ENCODE results near the gene P2RX6.
A peak's percentile ranks its signal among the peaks of the same experiment; 100 is the strongest.
"Not testable (repeated sequence)": the region's sequence is repeated elsewhere in the genome, so short reads cannot be mapped to it uniquely, and the experiment has no call there.

Gene P2RX6

DNA sequence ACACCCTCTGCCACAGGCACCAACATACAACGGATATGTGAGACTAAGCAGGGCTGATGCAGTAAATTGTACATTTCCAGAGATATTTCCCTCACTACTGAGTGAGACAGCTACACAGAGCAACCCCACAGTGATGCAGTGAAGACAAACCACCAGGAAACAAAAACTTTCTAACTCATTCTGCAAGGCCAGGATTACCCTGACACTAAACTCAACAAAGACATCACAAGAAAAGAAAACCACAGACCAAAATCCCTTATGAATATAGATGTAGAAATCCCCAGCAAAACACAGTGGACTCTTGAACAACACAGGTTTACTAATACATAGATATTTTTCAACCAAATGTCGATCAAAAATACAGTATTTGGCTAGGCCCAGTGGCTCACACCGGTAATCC is 18.9 kb downstream of the P2RX6 start:
- no peak for DNase-seq

DNA sequence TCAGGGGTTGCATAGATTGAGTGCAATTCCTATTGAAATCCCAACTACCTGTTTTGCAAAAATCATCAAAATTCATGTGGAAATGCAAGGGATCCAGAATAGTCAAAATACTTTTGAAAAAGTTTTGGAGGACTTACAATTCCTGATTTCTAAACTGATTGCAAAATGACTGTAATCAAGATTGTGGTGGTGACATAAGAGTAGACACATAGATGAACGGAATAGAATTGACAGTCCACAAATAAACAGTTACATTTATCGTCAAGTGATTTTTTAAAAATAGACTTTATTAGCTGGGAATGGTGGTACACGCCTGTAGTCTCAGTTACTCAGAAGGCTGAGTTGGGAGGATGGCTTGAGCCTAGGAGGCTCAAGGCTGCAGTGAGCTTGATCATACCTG is 20.0 kb downstream of the P2RX6 start:
- DNase-seq: no peak

DNA sequence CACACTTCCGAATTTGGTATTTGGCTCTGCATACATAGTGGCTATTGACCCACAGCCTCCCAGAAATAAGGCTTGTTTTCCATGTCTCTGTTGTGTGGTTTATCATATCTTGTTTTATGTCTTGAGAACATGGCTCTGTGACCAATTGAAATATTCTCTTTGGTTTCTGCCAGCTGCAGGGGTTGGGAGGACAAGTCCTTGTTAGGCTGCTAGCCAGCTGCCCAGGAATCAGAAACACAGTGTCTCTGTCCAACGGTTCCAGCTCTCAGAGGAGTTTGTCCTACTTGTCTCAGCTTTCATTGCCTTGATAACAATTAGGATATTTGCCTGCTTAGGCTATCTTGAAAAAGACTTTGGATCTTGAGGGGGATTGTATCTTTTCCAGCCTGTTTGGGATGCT is 23.4 kb downstream of the P2RX6 start:
- no peak for DNase-seq

DNA sequence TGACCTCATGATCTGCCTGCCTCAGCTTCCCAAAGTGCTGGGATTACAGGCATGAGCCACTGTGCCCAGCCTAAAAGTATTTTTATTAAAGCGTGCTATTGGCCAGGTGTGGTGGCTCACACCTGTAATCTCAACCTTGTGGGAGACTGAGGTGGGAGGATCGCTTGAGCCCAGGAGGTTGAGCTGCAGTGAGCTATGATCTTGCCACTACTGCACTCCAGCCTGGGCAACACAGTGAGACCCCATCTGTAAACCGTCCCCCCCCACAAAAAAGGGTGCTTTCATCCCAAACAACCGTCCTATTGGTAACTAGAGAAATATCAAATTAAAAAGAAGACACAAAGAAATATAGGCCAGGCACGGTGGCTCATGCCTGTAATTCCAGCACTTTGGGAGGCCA is 24.2 kb downstream of the P2RX6 start:
- not testable (repeated sequence) for DNase-seq

DNA sequence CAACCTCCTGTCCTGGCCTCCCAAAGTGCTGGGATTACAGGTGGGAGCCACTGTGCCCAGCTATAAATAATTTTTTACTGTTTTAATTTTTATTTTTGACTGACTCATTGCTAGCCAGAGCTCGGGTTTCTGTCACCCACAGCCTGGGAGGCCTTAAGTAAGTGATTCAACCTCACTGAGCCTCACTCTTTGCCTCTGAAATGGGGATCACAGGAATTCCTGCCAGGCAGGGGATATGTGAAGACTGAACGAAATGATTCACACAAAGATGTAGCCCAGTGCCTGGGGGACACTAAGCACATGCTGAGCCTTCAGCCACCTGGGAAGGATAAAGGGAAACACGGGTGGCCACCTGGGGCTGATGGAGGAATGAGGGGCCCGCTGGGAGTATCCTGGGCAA is 27.0 kb downstream of the P2RX6 start:
- no peak for DNase-seq

DNA sequence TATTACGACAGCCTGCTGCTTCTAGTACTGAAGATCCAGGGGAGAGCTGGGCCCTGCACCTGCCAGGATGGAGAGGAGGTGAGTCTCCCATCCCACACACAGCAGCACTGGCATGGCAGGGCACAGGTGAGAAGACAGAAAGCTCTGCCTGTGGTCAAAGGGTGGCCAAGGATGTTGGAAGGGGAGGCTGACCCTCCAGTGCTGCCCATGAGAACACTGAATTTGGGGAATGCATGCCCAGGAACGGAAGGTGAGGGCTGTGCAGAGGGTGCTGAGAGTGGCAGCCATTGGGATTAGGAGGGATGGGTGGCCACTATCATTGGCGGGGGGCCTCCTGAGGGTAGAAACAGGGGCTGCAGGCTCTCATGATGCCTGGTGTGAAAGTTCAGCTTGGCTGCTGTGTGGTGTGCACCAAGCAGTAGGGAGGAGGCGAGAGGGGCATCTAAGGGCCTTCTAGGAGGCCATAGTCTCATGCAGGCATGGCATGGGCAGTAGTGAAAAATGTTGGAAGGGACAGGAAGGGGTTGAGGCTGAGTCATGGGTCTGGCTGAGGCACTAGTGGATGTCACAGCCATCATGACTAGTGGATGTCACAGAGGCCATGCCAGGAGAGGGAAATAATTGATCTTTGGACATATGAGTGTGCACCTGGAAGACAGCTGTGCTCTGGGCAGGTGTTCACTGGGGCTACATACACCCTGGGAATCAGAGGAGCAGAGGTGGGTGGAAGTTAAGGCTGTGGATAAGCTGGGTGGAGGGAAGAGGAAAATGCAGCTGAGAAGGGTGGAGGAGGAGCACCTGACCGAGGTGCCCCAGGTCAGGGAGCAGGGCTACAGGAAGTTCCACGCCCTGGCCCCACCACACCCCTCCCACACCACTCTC is 28.3 kb downstream of the P2RX6 start:
- no peak for DNase-seq

DNA sequence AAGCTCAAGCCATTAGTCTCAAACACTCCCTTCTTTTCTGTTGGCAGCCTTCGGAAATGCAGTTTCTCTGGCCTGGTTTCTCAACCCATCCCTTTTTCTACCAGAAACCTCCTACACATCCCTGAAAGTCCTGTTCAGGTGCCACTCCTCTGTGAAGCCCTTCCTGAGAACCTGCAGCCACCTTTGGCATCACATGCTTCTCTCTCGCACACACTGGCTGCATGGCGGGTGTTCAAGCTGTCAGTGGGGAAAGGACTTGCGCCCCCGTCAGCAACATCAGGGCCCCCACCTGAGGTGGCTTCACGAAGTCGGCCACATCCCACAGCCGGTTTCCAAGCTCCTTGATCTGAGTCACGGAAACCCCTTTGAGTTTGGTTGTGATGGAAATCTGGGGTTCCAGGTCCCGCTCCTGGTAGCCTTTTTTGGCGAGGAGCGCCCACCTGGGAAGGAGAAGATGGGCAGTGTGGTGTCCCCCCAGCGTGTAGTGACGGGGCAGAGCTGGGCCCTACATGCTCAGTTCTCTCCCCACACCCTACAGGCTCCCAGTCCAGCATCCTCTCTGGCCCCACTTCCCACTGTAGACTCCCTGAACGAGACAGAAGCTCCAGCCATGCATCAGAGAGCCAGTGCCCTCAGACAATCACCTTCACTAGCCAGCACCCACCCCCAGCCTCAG is 29.0 kb downstream of the P2RX6 start:
- DNase-seq: no peak

DNA sequence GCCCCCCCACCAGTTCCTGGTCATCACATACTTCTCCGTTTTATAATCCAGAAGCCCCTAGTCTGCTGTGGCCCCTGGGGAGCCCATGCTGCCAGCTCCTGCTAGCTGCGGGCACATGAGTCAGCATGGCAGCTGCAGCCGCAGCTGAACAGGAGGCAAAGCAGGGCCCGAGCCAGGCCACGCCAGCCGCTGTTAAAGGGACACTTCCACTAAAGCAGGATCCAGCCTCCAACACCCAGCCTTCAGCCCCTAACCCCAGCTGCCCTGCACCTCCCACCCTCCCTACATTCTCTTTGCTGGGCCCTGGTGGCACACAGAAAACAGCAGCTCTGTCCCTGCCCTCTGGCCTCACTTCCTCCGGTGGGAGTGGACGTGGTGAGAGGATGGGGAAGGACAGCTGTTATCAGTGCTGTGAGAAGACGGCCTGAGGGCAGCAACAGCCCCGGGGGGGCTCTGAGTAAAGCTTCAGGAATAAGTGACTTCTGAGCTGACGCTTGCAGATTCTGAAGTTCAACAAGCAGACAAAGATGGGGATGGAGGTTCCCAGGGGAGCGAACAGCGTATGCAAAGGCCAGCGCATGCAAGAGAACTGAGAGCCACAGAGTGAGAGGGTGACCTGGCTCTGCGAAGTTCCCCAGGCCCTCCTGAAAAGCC is 30.1 kb downstream of the P2RX6 start:
- DNase-seq: no peak

DNA sequence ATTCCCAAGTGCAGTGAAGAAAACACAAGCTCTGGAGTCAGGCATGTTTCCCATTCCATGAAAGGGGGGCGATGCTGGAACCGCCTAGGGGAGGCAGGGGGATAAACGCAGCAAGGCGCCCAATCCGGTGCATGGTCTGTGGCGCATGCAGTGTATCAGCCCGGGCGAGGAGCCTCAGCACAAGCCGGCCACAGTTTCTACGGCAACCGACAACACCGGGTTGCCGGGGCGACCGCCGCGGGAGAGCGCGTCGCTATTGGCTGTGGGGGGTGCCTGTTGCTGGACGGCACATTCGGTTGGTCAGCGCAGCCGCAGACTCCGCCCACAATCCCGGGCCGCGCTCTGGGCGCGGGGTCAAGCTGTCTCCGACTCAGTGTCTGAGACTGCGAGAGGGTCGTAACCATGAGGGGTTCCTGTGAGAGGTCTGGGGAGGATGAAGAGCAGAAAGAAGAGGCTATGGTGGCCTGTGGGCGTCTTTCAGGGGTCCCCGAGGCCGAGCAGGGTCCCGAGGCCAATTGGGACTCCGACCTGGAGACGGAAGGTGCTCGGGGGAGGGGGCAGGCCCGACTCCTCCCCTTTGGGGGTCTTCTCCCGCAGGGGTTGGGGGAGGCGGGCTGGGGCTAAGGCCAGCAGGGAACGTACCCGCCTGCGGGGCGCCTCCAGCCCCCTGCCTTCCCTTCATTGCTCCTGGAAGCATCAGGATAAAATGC is 30.8 kb downstream of the P2RX6 start, which contains the start of gene LRRC74B:
LRRC74B (plus strand) TSS at position 362 of the 710 bp plus-strand sequence; CDS start at position 403, 41 bp downstream.
- DNase-seq: peak; percentile 62

DNA sequence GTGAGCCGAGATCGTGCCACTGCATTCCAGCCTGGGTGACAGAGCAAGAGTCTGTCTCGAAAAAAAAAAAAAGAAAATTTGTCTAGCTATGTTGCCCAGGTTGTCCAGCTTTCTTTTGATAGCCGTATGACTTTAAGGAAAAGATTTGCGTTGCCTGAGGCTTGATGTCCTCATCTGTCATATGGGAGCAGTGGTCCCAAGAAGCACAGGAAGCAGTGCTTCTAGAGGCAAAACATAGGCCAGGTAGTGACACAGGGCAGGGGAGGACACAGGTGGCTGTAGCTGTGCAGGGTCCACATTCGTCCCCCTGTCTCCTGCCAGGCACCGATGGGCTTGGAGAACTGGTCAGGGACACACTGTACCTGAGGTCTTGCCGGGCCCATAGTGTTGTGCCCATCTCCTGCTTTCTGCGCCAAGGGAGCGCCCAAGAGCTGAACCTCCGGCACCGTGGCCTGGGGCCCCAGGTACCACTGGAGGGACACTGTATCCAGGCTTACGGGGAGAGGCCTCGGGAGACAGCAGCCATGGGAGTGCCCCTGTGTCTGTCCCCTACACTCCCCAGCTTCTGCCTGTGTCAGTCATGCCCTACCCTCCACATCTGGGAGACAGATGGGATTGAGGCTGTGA is 32.2 kb downstream of the P2RX6 start:
- no peak for DNase-seq

DNA sequence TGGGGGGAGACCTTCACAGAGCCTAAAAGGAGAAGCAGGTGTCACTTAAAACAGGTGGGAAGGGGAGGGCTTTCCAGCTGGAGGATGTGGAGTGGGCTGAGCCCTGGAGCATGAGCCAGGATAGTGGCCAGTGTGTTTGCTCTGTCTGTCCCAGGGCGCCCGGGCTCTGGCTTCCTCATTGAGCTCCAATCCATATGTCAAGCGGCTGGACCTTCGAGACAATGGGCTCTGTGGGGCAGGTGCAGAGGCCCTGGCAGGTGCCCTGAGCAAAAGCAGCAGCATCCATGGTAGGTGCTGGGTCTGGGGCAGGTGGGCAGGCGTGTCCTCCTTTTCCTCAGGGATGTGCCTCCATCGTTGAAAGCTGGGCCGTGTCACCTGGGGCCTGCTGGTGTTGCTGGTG is 32.8 kb downstream of the P2RX6 start:
- no peak for DNase-seq

DNA sequence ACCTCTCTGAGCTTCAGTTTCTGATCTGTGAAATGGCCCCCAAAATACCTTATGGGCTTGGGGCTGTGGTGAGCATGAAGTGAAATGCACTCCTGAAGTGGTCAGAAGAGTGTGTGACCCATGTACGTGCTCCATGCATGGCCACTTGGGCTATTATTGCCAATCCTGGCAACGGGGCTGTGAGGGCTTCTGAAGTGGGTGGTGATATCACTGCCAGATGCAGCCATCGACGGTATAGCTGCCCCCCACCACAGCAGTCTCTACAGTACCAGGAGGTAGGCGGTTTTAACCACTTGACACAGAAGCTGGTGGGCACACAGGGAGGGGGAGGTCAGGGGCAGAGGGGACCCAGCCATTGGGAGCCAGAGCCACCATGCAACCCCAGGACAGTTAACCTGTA is 33.5 kb downstream of the P2RX6 start:
- DNase-seq: not testable (repeated sequence)

DNA sequence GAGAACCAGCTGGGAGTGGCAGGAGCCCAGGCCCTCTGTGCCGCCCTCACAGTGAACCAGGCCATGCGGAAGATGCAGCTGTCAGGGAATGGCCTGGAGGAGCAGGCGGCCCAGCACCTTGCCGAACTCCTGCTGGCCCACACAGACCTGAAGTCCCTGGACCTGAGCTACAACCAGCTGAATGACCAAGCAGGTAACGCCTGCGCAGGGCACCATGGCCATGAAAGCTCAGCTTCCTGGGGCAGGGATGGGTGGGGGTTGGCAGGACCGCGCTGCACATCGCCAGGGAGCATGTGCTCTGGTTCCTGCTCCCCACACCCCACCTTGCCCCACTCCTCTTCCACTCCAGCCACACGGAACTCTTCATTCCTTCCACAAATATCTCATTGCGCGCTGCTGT is 34.0 kb downstream of the P2RX6 start:
- DNase-seq: not testable (repeated sequence)

DNA sequence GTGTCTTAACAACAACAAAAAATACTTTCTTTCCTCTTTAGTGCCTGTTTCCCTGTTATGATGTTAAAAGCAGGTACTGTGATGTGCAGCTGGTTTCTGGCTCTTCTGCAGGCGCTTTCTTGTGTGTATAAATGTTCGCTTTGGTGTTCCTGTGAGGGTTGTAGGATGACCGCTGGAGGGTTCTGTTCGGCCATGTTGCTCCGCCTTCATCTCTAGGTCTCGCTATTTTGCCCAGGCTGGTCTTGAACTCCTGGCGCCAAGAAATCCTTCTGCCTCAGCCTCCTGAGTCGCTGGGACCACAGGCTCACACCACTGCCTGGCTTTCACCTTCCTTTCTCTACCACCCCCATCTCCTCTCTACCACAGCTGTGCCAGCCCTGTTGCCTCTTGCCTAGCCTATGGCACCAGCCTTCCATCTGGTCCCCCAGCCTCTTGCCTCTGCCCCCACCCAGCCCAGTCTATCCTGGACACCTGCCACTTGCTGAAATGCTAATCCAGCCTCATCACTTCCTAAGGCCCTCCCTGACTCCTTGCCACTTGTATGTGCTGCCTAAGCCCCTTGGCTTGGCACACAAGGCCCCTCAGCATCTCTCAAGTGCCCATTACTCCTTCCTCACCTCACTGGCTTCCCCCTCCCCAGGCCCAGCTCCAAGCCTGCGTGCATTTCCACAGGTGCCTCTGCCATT is 36.3 kb downstream of the P2RX6 start:
- DNase-seq: no peak

DNA sequence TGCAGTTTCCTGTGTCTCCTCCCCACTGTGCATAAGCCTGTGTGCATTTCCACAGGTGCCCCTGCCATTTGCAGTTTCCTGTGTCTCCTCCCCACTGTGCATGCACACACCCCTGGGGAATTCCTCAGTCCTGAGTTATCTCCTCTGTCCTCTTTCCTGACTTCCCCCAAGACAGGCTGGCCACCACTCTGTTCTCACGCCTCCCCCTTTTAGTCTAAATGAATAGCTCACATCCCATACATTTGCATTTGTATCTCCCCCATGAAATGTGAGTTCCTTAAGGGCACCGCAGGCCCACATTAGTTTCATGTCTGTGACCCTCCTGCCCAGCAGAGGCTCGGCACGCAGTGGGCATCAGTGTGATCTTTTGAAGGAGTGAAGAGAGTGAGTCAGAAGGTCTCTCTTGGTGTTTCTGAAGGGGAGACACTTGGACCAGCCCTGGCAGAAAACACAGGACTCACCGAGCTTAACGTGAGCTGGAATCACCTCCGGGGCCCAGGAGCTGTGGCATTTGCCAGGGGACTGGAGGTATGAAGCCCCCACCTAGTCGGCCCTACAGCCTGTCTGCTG is 37.0 kb downstream of the P2RX6 start:
- DNase-seq: no peak

DNA sequence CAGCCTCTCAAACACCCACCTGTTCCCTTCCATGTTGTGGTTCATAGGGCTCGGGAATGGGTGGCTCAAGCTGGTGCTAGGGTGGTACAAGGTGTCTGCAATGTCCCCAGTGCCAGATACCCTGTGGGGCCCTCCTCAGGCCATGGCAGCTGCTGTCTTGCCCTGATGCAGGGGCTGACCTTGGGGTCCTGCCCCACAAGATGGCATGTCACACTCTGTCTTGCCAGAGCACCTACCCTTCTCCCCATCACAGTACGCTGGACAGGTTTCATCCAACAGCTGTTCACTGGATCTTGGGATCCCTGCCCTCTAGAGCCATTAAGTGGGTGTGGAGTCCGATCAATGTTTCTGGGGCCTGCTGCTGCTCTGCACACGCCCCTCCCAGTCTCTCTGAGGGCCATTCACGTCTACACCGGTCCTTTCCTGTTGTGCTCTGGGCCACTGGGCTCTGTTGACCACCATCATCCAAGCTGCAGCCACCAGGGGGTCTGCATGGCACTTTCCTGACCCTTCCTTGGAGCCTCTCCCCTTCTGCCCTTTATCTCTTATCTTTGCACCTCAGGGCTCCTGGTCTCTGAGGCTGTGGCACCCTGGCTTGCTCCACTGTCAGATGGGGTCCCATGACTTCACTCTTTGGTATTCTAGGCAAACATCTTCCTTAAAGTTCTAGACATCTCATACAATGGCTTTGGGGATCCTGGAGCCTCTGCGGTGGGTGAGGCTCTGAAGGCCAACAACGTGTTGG is 37.9 kb downstream of the P2RX6 start:
- DNase-seq: no peak

DNA sequence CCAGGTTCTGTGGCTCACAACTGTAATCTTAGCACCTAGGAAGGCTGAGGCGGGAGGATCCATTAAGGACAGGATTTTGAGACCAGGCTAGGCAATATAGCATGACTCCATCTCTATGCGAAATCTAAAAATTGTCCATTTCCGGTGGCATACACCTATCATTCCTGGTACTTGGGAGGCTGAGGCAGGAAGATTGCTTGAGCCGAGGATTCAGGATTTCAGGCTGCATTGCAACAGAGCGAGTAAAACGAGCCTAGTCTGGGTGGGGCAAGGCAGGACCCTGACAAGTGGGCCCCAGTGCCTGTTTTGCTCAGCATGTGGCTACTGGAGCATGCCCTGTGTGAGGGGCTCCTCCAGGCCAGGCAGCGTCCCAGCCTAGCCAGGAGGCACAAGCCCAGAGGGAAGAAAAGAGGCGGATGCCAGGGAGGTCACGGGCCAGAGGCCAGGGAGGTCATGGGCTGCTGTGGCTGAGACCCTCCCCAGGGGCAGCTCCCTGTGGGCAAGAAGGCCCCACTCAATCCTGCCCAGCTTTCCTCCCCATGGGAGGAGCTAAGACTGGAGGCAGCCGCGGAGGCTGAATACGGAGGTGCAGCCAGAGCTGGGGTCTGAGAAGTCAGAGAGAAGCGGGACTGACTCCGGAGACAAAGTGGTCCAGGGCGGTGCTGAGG is 39.2 kb downstream of the P2RX6 start:
- DNase-seq: no peak

DNA sequence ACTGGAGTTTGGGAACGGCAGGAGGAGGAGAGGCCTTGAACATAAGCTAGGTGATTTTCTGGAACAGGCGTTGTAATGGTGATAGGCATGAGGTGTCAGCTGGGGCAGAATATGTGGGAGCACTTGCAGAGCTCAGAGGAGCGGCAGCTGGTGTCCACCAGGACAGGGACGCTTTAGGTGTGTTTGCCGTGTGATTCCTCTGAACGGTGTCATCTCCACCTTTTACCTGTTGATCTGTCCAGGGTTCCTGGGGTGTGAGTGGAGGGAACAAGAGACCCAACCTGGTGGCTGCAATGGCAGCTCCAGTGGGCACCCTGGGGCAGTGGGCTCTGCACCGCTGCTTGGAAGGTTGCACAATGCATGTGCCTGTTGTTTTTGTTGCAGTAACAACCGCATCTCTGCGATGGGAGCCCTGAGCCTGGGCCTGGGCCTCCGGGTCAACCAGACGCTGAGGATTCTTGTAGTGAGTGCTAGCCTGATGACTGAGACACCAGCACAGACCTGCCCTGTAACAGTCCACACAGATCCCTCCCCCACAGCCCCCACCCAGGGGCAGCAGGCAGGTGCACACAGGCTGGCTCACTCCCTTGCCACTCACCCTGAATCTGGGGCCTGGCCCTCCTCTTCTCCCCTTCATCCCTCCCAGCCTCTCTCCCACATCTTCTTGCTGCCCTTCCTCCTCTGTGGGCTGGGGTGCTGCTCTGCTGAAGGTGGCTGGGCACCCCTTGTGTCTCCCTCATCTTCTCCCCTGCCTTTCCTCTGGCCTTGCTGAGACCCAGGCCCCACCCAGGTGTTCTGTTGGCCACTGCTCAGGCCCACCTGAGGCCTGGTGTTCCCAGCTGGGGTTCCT is 40.0 kb downstream of the P2RX6 start:
- DNase-seq: no peak

DNA sequence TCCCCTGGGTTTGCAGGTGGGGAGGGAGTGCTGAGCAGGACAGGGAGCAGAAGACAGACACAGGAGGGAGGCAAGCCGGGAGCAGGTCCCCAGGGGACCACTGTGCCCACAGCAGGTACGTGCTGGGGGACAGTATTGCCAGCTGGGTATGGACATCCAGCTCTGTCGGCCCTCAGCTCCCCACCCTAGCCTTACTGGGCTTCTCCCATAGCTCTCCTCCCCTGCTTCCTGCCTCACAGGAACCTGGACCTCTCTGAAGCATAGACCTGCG is 40.5 kb downstream of the P2RX6 start:
- no peak for DNase-seq

DNA sequence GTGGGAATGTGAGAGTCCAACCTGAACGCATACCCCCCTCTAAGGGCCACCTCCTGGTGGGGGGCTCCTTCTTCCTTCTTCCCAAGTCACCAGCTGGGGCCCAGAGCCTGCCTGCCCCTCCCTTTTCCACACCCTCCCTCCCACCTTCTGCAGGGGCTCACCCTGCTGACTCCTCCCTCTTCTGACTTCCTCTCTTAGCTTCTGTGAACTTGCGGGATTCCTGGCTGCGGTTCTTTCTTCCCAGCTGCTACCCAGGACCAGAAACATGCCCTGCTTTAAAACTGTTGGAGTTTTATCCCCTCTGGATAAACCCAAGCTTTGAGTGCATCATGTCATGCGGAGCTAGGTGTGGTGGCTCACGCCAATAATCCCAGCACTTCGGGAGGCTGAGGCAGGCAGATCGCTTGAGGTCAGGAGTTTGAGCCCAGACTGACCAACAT is 40.9 kb downstream of the P2RX6 start:
- DNase-seq: no peak

Measured in stimulated activated naive CD4-positive, alpha-beta T cell treated with Interleukin-2 at 50 U/mL for 16 hours (primary cell).